Measurements from ENCODE around the gene EIF4E. TPM values are rescaled to one million over a fixed set of nuclear protein-coding genes. Genes with fewer than 3 reads are reported as not detected.
"Not testable (repeated sequence)": the region's sequence is repeated elsewhere in the genome, so short reads cannot be mapped to it uniquely, and the experiment has no call there.

EIF4E gene
- total RNA-seq, 4 donors from 2014 or later: 45.6 to 68.7 (median 57.9) TPM

DNA sequence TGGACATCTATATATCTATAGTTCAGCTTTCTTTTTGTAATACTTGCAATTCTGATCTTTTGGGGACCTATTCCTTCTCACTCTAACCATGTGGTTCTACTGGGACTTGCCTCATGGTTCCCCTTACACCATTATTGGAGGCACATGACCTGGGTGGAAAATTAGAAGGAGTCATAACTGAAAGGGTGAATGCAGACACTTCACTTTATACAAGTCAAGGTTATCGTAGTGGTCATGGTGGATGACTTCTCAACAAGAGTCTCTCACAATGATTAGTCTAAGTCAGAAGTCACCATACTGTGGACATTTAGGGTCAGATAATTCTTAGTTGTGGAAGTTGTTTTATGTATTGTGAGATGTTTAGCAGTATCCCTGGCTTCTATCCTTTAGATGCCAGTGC, 10.5 kb upstream of the EIF4E start:
- Histone ChIP-seq H3K4me1 (no peaks in the 10 kb centered on the region), H3K27ac (no peak overlapping the region), H3K36me3 (no peaks in the 10 kb centered on the region), H3K9me3 (no peaks in the 10 kb centered on the region), H3K4me3 (no peak overlapping the region), H3K27me3 (no peaks in the 10 kb centered on the region)
- no peak for TF ChIP-seq POLR2A (IDR thresholded peaks at IDR 0.05)
- TF ChIP-seq, protein P1, sequence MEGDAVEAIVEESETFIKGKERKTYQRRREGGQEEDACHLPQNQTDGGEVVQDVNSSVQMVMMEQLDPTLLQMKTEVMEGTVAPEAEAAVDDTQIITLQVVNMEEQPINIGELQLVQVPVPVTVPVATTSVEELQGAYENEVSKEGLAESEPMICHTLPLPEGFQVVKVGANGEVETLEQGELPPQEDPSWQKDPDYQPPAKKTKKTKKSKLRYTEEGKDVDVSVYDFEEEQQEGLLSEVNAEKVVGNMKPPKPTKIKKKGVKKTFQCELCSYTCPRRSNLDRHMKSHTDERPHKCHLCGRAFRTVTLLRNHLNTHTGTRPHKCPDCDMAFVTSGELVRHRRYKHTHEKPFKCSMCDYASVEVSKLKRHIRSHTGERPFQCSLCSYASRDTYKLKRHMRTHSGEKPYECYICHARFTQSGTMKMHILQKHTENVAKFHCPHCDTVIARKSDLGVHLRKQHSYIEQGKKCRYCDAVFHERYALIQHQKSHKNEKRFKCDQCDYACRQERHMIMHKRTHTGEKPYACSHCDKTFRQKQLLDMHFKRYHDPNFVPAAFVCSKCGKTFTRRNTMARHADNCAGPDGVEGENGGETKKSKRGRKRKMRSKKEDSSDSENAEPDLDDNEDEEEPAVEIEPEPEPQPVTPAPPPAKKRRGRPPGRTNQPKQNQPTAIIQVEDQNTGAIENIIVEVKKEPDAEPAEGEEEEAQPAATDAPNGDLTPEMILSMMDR (IDR thresholded peaks at IDR 0.05): no peak
- no peak for DNase-seq

GRCh38 chr4:98937986-98938720, 9.2 kb upstream of the EIF4E start:
- no peak for TF ChIP-seq POLR2A (IDR thresholded peaks at IDR 0.05)
- TF ChIP-seq, protein P1 (IDR thresholded peaks at IDR 0.05): no peak
- no peaks in the 10 kb centered on the region for H3K4me1 ChIP-seq
- no peaks in the 10 kb centered on the region for H3K9me3 ChIP-seq
- H3K27me3 ChIP-seq: no peaks in the 10 kb centered on the region
- no peak for DNase-seq
- H3K36me3 ChIP-seq: no peaks in the 10 kb centered on the region
- H3K4me3 ChIP-seq: no peak overlapping the region
- H3K27ac ChIP-seq: no peak overlapping the region

GRCh38 chr4:98935633-98936032, 6.7 kb upstream of the EIF4E start:
- Histone ChIP-seq H3K36me3 (no peaks in the 10 kb centered on the region), H3K27me3 (no peaks in the 10 kb centered on the region), H3K4me3 (no peak overlapping the region), H3K4me1 (peaks cover 0 to under 1% (median 0%) of the 10 kb centered on the region in 4 donors), H3K27ac (no peak overlapping the region), H3K9me3 (no peaks in the 10 kb centered on the region)
- DNase-seq: no peak
- TF ChIP-seq, protein P1 (IDR thresholded peaks at IDR 0.05): no peak
- no peak for TF ChIP-seq POLR2A (IDR thresholded peaks at IDR 0.05)

DNA sequence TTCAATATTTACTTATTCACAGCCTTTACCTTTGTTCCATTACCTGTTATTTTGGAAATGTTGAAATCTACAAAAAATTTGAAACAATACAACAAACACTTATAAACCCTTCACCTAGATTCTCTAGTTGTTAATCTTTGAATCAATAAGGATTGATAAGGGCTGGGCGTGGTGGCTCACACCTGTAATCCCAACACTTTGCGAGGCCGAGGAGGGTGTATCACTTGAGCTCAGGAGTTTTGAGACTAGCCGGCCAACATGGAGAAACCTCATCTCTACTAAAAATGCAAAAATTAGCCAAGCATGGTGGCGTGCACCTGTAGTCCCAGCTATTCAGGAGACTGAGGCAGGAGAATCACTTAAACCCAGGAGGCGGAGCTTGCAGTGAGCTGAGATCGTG, 5.9 kb upstream of the EIF4E start:
- H3K27ac ChIP-seq, H3K36me3 ChIP-seq, H3K27me3 ChIP-seq, H3K4me1 ChIP-seq, H3K9me3 ChIP-seq, DNase-seq, H3K4me3 ChIP-seq: not testable (repeated sequence)

DNA sequence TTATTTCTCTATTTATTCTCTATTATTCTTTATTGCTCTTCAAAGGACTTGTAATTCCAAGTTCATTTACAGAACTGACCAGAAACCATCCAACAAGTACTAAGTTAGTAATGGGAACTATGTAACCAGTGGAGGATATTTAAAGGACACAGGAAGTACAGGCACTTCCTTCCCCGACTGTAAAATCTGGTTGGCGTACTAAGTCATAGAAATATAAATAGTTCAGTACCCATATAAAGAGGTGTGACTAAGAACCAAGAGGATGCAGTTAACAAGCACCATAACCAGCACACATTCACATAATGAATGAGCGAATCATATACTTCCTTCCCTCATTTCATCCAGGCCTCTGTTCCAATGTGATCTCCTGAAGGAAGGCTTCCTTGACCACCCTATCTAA, 3.6 kb upstream of the EIF4E start:
- TF ChIP-seq, protein P1 (IDR thresholded peaks at IDR 0.05): no peak
- no peak for TF ChIP-seq POLR2A (IDR thresholded peaks at IDR 0.05)
- Histone ChIP-seq H3K4me3 (no peak overlapping the region), H3K9me3 (no peaks in the 10 kb centered on the region), H3K27me3 (no peaks in the 10 kb centered on the region), H3K36me3 (no peaks in the 10 kb centered on the region), H3K4me1 (peaks cover 0 to 9% (median 3%) of the 10 kb centered on the region in 4 donors), H3K27ac (no peak overlapping the region)
- DNase-seq: no peak

GRCh38 chr4:98930311-98930865, 1.5 kb upstream of the EIF4E start:
- peak overlapping the region in 2 of 4 donors; percentile 92 to 95 for H3K4me3 ChIP-seq
- TF ChIP-seq POLR2A (IDR thresholded peaks at IDR 0.05): no peak
- TF ChIP-seq, protein P1 (IDR thresholded peaks at IDR 0.05): no peak

More at GRCh38 chr4:98930311-98930865, 1.5 kb upstream of the EIF4E start:
- H3K27me3 ChIP-seq: no peaks in the 10 kb centered on the region
- H3K4me1 ChIP-seq: peaks cover 0 to 14% (median 3%) of the 10 kb centered on the region in 4 donors
- DNase-seq: no peak
- no peaks in the 10 kb centered on the region for H3K36me3 ChIP-seq
- H3K27ac ChIP-seq: peak overlapping the region; percentile 87 to 97 (median 92)
- H3K9me3 ChIP-seq: no peaks in the 10 kb centered on the region

Data from Peyer's patch (tissue), 4 donors.